SH-SY5Y (cell line): ENCODE measurements around the gene EXOG.

Experiments
- GATA2 ChIP-seq: IDR thresholded peaks from 2 replicates; pipeline ENCODE4 v1.6.1; 2011; ENCODE audit warnings: mild to moderate bottlenecking, low read depth, low read length
- GATA3 ChIP-seq: IDR thresholded peaks from 2 replicates; pipeline ENCODE4 v1.6.1; 2011; ENCODE audit warnings: low read depth, mild to moderate bottlenecking, low read length, moderate library complexity

Gene EXOG

GRCh38 chr3:38496131-38496910 lies at the start of gene EXOG:
Gene EXOG, plus strand, starts transcription at chr3:38496340. Its CDS starts 28 bp downstream, at chr3:38496368.
- TF ChIP-seq GATA2 (peak; percentile 99), GATA3 (peak; percentile 45; the same call in 1 of the 2 replicates)

- TF ChIP-seq GATA2: no peak
- TF ChIP-seq GATA3: no peak
Measured at GRCh38 chr3:38446812-38447211, 49.3 kb upstream of the EXOG start.

- TF ChIP-seq GATA3 (no peak), GATA2 (no peak)
Measured at GRCh38 chr3:38450853-38451252, 45.3 kb upstream of the EXOG start.

GRCh38 chr3:38453075-38453912 lies 42.8 kb upstream of the EXOG start, which contains the start of gene ACVR2B:
Gene ACVR2B, plus strand, starts transcription at chr3:38453890. Its CDS starts 433 bp downstream, at chr3:38454323.
- TF ChIP-seq GATA3 (no peak), GATA2 (no peak)

- TF ChIP-seq GATA2 (no peak), GATA3 (no peak)
Measured at GRCh38 chr3:38453913-38454177, 42.3 kb upstream of the EXOG start.

GRCh38 chr3:38454178-38454883 lies 41.8 kb upstream of the EXOG start:
- no peak for TF ChIP-seq GATA3

- TF ChIP-seq GATA2 (no peak), GATA3 (no peak)
Measured at GRCh38 chr3:38454884-38455638, 41.1 kb upstream of the EXOG start.

GRCh38 chr3:38455639-38456430 lies 40.3 kb upstream of the EXOG start:
- TF ChIP-seq GATA2 (no peak), GATA3 (no peak)

- TF ChIP-seq GATA2 (no peak), GATA3 (no peak)
Measured at GRCh38 chr3:38457111-38458003, 38.8 kb upstream of the EXOG start.

GRCh38 chr3:38458796-38459498 lies 37.2 kb upstream of the EXOG start:
- TF ChIP-seq GATA2 (no peak), GATA3 (no peak)

GRCh38 chr3:38459499-38460048 lies 36.6 kb upstream of the EXOG start:
- TF ChIP-seq GATA3 (no peak), GATA2 (no peak)
